Measurements from ENCODE around the gene STIMATE. TPM values are rescaled to one million over a fixed set of nuclear protein-coding genes. Genes with fewer than 3 reads are reported as not detected.

STIMATE gene
- total and polyA plus RNA-seq, 2 of the 4 experiments (the other 2 are of a cell fraction) = 10.6 to 17.8 TPM

- DNase-seq = no peak
- Histone ChIP-seq H4K20me1 (ENCODE audit: insufficient read depth, low read length) (no peaks in the 10 kb centered on the region), H3K23ac (ENCODE audit: low read depth, low read length) (no peak overlapping the region), H4K91ac (ENCODE audit: insufficient read depth, low read depth, low read length) (no peak overlapping the region), H2BK120ac (ENCODE audit: low read depth, low read length) (no peak overlapping the region), H2AK5ac (ENCODE audit: low read depth, low read length) (no peak overlapping the region), H2AK9ac (replicated peaks; ENCODE audit: low read depth, low read length, poor library complexity) (no peak overlapping the region), H3K9me3 (ENCODE audit: control insufficient read depth, insufficient read depth, low read length) (no peaks in the 10 kb centered on the region), H3K27ac (ENCODE audit: insufficient read depth, low read length) (no peak overlapping the region), H3K4me2 (ENCODE audit: low read depth, low read length) (no peak overlapping the region), H2AFZ (replicated peaks; ENCODE audit: low read length, poor library complexity) (no peak overlapping the region), H3K79me1 (ENCODE audit: low read depth in 1 of 2, low read length in 2 of 2) (no peaks in the 10 kb centered on the region), H3K4ac (ENCODE audit: low read depth, low read length) (no peak overlapping the region), H2BK5ac (ENCODE audit: low read depth, low read length, poor library complexity, severe bottlenecking) (no peak overlapping the region), H2BK15ac (ENCODE audit: low read depth, low read length) (no peak overlapping the region), H3K56ac (ENCODE audit: extremely low read depth, insufficient read depth, low read length) (no peak overlapping the region), H3K4me1 (ENCODE audit: control insufficient read depth, insufficient read depth, low read length) (peaks cover 5% of the 10 kb centered on the region; the same call in 1 of the 2 replicates), H2BK20ac (ENCODE audit: low read depth, low read length) (no peak overlapping the region), H3K27me3 (ENCODE audit: control insufficient read depth, insufficient read depth, low read length) (no peaks in the 10 kb centered on the region), H3K18ac (ENCODE audit: low read depth, low read length) (no peak overlapping the region), H3K9me1 (ENCODE audit: insufficient read depth, low read length) (no peaks in the 10 kb centered on the region), H3K36me3 (ENCODE audit: control insufficient read depth, insufficient read depth, low read length) (no peaks in the 10 kb centered on the region), H3K14ac (replicated peaks; ENCODE audit: low read depth, low read length) (no peak overlapping the region), H3K9ac (ENCODE audit: low read depth, low read length) (no peak overlapping the region), H4K5ac (ENCODE audit: low read depth, low read length) (no peak overlapping the region), H3K4me3 (ENCODE audit: insufficient read depth, low read depth, low read length) (no peak overlapping the region), H4K8ac (ENCODE audit: low read depth in 2 of 2, low read length in 2 of 2) (no peak overlapping the region)
- in situ Hi-C loops (cut with MboI; ENCODE audit: low sequenced_read_pairs) = no loop called here
- ATAC-seq (ENCODE audit: low read depth) = no peak
- dilution Hi-C loops (cut with HindIII; ENCODE audit: low sequenced_read_pairs, unreplicated experiment) = no loop called here
- CTCF ChIA-PET = interaction anchor here (0.7 kb wide), 1 partner anchor 31 kb away, joined by 3 read pairs; no protein-coding TSS in a partner anchor
- intact Hi-C loops (cut with micrococcal nuclease) = no loop called here
- BruUV-seq (replicated peaks) = no TSS peak
- WGBS, 2 experiments (ENCODE audit: extremely low coverage in 2 of 2, insufficient read length in 1 of 2) = no CpG with 5 or more reads among the region's 7 CpGs
- TF ChIP-seq RAD21 (IDR thresholded peaks at IDR 0.05; ENCODE audit: low read length) = no peak
- TF ChIP-seq, protein P1, sequence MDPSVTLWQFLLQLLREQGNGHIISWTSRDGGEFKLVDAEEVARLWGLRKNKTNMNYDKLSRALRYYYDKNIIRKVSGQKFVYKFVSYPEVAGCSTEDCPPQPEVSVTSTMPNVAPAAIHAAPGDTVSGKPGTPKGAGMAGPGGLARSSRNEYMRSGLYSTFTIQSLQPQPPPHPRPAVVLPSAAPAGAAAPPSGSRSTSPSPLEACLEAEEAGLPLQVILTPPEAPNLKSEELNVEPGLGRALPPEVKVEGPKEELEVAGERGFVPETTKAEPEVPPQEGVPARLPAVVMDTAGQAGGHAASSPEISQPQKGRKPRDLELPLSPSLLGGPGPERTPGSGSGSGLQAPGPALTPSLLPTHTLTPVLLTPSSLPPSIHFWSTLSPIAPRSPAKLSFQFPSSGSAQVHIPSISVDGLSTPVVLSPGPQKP (IDR thresholded peaks at IDR 0.05; ENCODE audit: borderline replicate concordance, low read depth, low read length) = no peak
- TF ChIP-seq RFX5 (IDR thresholded peaks at IDR 0.05; ENCODE audit: low read depth, low read length) = no peak
- TF ChIP-seq RCOR1 (IDR thresholded peaks at IDR 0.05; ENCODE audit: insufficient replicate concordance, low read length) = no peak
- TF ChIP-seq CHD1 (IDR thresholded peaks at IDR 0.05; ENCODE audit: low read depth, low read length) = no peak
- TF ChIP-seq FOS (IDR thresholded peaks at IDR 0.05; ENCODE audit: low read depth, low read length) = no peak
- no peak for TF ChIP-seq BHLHE40 (IDR thresholded peaks at IDR 0.05; ENCODE audit: low read depth, low read length)
- no peak for TF ChIP-seq POLR2A (IDR thresholded peaks at IDR 0.05; ENCODE audit: low read depth, low read length)
- no peak for TF ChIP-seq MAZ (IDR thresholded peaks at IDR 0.05; ENCODE audit: borderline replicate concordance, low read depth, low read length)
- TF ChIP-seq, protein P2, sequence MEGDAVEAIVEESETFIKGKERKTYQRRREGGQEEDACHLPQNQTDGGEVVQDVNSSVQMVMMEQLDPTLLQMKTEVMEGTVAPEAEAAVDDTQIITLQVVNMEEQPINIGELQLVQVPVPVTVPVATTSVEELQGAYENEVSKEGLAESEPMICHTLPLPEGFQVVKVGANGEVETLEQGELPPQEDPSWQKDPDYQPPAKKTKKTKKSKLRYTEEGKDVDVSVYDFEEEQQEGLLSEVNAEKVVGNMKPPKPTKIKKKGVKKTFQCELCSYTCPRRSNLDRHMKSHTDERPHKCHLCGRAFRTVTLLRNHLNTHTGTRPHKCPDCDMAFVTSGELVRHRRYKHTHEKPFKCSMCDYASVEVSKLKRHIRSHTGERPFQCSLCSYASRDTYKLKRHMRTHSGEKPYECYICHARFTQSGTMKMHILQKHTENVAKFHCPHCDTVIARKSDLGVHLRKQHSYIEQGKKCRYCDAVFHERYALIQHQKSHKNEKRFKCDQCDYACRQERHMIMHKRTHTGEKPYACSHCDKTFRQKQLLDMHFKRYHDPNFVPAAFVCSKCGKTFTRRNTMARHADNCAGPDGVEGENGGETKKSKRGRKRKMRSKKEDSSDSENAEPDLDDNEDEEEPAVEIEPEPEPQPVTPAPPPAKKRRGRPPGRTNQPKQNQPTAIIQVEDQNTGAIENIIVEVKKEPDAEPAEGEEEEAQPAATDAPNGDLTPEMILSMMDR (conservative IDR thresholded peaks at IDR 0.05; ENCODE audit: low read depth, low read length) = no peak
- TF ChIP-seq CEBPB (IDR thresholded peaks at IDR 0.05; ENCODE audit: low read depth, low read length) = no peak
- TF ChIP-seq SMC3 (IDR thresholded peaks at IDR 0.05; ENCODE audit: low read depth, low read length) = no peak
- TF ChIP-seq MAFK (IDR thresholded peaks at IDR 0.05; ENCODE audit: low read depth, low read length) = no peak
- no peak for TF ChIP-seq MXI1 (IDR thresholded peaks at IDR 0.05; ENCODE audit: borderline replicate concordance, low read depth, low read length)
- TF ChIP-seq USF2 (IDR thresholded peaks at IDR 0.05; ENCODE audit: low read depth, low read length) = no peak
- no peak for TF ChIP-seq NFE2L2 (IDR thresholded peaks at IDR 0.05; ENCODE audit: low read depth, low read length)
- POLR2A ChIA-PET (ENCODE audit: unreplicated experiment) = no interaction called here
Observed at GRCh38 chr3:52800079-52800478, 97.3 kb downstream of the STIMATE start.

Data from IMR-90 (cell line).